NOMO-1 treated with DMSO at 0.1 percent for 48 hours (cell line): ENCODE measurements around the gene THOC5.
"Not testable (repeated sequence)": the region's sequence is repeated elsewhere in the genome, so short reads cannot be mapped to it uniquely, and the experiment has no call there.

Experiments used
- DNase-seq: peaks from one replicate; lab custom pipeline; 2025; ENCODE audit not compliant: unreplicated experiment; lab: John Stamatoyannopoulos, UW

Gene THOC5

DNA sequence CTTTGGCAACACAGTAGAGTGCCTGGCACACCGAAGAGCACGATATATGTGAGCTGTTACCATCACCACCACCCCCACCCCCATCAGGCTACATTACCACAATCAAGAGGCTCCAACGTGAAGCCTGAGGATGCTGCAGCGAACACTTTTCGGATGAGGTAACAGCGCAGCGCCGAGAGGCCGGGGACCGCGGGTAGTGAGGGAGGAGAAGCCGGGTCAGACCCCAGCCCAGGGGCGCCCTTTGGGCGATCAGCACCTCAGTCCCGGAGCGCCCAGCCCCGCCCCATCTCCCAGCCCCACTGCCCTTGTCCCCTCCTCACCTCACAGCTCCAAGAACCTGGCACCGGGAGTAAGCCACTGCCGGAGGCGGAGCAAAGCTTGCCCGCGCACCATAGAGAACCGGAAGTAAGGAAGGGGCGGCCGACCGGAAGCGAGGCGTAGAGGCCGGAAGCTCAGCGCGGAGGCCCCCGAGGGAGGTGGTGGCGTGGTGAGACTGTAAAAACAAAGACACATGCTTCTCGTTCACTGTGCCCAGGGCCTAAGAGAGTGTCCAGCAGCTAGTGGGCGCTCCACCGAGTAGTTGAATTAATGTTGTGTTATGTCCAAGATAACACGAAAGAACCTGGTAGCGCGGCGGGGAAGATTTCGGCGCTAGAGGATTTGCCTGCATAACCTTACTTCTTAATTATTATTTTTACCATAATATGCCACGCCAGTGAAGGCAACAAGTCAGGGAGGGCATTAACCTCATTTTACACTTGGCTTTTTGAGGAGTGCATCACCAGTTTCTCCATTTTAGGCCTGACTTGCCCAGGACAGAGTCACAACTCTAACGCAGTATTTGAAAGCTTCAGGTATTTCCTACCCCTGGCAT is at the start of gene THOC5:
TSS of gene THOC5 (minus strand) at position 407 of the 874 bp plus-strand sequence. CDS start 4,610 bp downstream, outside the sequence.
- peak; percentile 94 for DNase-seq

DNA sequence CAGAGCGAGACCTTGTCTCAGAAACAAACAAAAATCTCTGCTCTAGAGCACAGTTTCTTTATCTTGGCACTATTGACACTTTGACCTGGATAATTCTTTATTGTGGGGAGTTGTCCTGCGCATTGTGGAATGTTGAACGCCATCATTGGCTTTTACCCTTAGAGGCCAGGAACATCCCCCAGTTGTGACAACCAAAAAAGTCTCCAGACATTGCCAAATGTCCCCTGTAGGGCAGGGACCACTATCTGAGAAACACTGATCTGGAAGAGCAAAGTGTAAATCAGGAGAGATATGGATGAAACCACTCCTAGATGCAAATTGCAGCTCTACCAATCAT is 45.1 kb upstream of the THOC5 start:
- DNase-seq, result no peak

DNA sequence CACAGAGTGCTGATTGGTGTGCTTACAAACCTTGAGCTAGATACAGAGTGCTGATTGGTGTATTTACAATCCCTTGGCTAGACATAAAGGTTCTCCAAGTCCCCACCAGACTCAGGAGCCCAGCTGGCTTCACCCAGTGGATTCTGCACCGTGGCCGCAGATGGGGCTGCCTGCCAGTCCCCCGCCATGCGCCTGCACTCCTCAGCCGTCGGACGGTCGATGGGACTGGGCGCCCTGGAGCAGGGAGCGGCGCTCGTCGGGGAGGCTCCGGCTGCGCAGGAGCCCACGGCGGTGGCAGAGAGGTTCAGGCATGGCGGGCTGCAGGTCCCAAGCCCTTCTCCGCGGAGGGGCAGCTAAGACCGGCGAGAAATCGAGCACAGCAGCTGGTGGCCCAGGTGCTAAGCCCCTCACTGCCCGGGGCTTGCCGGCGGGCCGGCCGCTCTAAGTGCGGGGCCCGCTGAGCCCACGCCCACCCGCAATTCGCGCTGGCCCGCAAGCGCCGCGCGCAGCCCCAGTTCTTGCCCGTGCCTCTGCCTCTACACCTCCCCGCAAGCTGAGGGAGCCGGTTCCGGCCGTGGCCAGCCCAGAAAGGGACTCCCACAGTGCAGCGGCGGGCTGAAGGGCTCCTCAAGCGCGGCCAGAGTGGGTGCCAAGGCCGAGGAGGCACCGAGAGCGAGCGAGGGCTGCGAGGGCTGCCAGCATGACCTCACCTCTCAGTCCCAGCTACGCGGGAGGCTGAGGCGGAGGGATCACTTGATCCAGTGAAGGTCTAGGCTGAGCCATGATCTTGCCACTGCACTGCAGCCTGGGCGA is 44.5 kb upstream of the THOC5 start:
- DNase-seq, result not testable (repeated sequence)

GRCh38 chr22:29596408-29596807 is 42.9 kb upstream of the THOC5 start:
- no peak for DNase-seq

DNA sequence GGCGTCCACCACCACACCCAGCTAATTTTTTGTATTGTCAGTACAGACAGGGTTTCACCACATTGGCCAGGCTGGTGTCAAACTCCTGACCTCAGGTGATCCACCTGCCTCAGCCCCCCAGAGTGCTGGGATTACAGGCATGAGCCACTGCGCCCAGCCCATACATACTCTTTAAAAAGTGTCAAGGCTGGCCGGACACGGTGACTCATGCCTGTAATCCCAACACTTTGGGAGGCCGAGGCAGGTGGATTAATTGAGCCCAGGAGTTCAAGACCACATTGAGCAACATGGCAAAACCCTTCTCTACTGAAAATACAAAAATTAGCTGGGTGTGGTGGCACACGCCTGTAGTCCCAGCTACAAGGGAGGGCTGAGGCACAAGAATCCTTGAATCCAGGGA is 40.9 kb upstream of the THOC5 start:
- DNase-seq, result not testable (repeated sequence)

DNA sequence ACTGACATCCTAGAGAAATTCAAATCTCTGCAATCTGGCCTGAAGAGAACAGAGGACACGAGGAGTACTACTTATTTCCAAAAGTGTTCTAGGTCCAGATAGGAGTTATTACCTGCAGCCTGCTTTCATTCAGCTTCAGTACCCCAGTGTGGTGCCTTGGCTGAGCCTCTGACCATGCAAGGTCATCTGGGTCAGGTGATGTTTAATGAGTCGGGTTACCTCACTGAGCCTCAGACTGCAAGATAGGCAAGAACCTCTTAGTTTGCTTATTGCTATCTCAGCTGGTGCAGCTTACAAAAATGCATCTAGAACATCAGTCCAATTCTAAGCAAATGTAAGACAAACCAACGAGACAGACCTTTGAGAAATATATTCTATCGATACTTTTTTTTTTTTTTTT is 40.4 kb upstream of the THOC5 start:
- DNase-seq, result no peak

GRCh38 chr22:29587938-29588699 is 34.6 kb upstream of the THOC5 start:
- DNase-seq, result no peak

DNA sequence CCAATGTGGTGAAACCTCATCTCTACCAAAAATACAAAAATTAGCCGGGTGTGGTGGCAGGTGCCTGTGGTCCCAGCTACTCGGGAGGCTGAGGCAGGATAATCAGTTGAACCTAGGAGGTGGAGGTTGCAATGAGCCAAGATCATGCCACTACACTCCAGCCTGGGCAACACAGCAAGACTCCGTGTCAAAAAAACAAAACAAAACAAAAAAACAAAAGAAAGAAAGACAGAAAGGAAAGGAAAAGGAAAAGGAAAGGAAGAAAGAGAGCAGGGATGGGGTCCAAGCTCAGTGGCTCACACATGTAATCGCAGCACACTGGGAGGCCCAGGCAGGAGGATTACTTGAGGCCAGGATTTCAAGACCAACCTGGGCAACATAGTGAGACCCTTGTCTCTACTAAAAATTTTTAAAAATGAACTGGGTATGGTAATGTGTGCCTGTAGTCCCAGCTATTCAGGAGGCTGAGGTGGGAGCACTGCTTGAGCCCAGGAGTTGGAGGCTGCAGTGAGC is 32.7 kb upstream of the THOC5 start:
- DNase-seq, result not testable (repeated sequence)

GRCh38 chr22:29584975-29585374 is 31.4 kb upstream of the THOC5 start:
- no peak for DNase-seq

DNA sequence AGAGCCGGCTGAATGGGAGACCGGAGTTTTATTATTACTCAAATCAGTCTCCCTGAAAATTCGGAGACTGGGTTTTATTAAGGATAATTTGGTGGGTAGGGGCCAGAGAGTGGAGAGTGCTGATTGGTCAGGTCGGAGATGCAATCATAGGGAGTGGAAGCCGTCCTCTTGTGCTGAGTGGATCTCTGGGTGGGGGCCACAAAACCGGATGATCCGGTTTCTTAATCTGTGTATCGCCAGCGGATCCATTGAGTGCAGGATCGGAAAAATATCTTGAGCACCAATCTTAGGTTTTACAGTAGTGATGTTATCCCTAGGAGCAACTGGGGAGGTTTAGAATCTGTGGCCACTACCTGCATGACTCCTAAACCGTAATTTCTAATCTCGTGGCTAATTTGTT is 28.2 kb upstream of the THOC5 start:
- no peak for DNase-seq

DNA sequence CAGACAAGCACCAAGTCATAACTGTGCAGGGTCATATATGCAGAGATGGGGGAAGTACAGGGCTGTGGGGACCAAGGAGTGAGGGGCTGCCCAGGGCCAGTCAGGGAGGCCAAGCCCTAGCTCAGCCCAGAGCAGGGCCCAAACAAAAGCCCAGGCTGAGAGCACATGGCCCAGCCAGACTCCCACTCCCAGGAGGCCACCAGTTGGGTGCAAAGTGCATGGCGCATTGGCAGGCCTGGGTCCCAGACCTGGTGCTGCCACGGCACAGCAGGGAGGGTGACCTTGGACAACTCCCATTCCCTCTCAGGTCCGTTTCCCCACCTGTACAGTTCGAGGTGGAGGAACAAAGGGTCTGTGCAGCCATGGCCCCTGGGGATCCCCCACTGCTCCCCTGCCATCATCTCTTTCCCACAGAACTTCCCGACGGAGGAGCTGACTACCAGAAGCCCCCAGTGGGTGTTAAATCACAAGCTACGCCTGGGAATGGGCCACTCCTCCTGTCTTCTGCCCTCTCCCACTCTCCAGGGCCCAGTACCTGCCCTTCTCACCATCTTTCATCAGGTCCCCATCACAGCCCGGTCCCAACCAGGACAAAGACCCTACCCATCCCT is 26.7 kb upstream of the THOC5 start:
- no peak for DNase-seq

- DNase-seq, result no peak
Measured at GRCh38 chr22:29578462-29579200, 25.1 kb upstream of the THOC5 start.

GRCh38 chr22:29574762-29575450 is 21.3 kb upstream of the THOC5 start:
- no peak for DNase-seq

- DNase-seq, result no peak
Measured at GRCh38 chr22:29570912-29571549, 17.5 kb upstream of the THOC5 start.

DNA sequence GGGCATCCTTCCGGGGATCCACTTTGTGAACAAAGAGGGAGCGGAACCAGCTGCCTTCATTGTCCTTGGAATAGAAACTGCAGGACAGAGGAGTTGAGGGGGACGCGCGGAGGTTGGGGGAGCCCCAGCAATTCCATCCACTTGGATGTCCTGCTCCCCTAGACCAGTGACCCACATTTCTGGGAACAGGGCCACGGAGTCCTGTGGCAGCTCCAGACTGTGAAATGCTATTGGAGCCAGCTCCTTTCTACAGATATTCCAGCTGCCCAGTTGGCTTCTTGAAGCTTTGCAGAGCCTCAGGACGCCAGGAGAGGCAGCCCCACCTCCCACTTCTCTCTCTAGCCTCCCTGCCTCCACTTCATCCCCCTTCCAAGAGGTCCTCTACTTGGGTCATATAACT is 16.9 kb upstream of the THOC5 start:
- DNase-seq, result no peak

GRCh38 chr22:29569011-29569678 is 15.6 kb upstream of the THOC5 start:
- no peak for DNase-seq

- no peak for DNase-seq
Measured at GRCh38 chr22:29567338-29567737, 13.8 kb upstream of the THOC5 start.

GRCh38 chr22:29566513-29566912 is 13.0 kb upstream of the THOC5 start:
- not testable (repeated sequence) for DNase-seq
